ENCODE results near the gene GDPD5.

Gene GDPD5, protein sequence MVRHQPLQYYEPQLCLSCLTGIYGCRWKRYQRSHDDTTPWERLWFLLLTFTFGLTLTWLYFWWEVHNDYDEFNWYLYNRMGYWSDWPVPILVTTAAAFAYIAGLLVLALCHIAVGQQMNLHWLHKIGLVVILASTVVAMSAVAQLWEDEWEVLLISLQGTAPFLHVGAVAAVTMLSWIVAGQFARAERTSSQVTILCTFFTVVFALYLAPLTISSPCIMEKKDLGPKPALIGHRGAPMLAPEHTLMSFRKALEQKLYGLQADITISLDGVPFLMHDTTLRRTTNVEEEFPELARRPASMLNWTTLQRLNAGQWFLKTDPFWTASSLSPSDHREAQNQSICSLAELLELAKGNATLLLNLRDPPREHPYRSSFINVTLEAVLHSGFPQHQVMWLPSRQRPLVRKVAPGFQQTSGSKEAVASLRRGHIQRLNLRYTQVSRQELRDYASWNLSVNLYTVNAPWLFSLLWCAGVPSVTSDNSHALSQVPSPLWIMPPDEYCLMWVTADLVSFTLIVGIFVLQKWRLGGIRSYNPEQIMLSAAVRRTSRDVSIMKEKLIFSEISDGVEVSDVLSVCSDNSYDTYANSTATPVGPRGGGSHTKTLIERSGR

DNA sequence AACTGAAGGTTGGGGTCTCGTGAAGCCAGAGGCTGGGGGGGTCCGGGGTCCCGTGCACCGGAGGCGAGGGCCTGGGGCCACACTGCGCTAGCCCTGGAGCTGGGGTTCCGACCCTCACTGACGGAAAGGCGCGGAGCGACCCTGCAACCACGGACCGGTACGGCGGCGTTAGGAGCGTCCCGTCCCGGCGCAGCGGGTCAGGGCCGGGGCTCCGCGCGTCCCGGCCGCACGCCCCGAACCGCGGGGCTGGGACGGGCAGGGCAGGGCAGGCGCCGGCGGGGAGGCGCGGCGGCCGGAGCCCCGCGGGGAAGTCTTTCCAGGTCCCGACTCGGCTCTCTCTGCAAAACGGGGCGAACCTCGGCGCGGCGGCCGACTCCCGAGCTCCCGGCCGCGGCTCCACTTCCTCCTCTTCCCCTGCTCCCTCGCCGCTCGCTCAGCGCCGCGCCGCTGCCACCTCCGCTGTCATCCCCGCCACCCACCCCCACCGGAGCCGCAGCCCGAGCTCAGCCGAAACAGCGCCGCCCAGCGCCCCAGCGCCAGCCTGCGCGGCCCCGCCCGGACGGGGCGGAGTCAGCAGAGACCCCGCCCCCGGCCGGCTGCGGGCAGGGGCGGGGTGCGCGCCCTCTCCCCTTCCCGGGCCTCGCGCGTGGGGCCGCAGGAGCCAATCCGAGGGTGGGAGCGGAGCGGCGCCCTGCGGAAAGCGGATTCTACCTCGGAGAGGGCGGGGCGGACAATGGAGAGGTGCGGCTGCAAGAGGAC, at the start of gene GDPD5:
GDPD5 (minus strand) TSS at position 509 of the 759 bp plus-strand sequence. CDS start 48,206 bp downstream, outside the sequence.
- DNase-seq (ENCODE audit: low read depth), result peak; percentile 71

DNA sequence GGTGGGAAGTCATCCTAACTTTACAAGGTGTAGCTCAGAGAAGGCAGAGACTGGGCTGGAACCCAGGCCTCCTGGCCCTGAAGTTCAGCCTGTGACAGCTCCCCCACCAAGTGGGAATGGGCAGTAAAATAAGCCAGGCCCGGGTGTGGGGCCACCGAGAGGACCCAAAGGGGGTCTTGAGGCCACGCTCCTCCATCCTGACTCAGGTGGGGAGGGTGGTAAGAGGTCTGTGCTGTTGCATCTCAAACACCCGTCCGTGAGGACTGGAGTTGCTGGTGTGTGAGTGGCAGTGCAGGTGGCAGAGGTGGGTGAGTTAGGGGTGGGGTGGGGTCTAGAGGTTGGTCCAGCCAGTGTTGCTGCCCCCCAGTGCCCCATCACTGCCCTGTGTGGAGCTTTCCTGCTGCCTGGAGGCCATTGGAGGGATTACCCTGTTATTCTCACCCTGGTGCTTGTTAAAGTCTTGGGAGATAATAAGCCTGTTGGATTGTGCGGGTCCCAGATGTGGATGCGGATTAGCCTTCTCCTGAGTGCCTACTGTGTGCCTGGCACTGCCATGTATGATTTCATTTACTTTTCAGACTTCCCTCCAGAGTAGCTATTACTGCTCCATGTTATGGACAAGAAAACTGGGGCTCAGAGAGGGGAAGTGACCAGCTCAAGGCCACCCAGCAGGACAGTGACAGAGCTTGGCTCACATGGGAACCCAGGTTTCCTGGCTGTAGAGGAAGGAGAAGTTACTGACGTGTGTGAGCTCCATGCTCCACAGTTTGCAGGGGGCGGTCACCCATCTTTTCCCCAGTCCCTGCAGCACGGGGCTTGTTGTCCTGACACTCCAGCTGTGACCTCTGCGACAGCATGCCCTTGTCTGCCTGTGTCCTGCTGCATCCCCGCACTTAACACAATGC, 49.2 kb upstream of the GDPD5 start:
- no peak for DNase-seq (ENCODE audit: low read depth)

DNA sequence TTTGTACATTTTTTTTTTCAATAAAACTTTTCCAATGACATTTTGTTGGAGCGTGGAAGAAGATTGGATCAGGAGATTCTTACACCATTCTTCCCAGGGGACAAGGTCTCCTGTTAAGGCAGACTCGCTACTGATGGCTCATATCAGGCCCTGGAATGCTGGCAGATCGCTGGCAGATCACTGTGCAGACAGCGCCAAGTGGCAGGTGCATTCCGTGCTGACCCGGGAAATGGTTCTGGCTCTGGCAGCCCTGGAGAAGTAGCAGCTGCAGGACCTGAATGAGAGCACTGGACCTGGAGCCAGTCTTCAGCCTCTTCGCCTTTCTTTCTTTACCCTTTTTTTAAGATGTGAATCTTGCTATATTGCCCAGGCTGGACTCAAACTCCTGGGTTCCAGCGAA, 47.0 kb upstream of the GDPD5 start:
- no peak for DNase-seq (ENCODE audit: low read depth)

DNA sequence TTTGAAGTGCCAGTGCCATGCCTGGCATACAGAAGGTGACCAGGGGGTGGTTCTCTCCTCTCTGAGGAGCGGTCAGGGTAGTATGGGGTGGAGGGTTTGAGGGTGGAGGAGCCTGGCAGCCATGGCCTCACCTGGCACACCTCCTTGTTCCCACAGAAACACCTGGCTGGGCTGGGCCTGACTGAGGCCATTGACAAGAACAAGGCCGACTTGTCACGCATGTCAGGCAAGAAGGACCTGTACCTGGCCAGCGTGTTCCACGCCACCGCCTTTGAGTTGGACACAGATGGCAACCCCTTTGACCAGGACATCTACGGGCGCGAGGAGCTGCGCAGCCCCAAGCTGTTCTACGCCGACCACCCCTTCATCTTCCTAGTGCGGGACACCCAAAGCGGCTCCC, 45.9 kb upstream of the GDPD5 start:
- DNase-seq (ENCODE audit: low read depth), result no peak

DNA sequence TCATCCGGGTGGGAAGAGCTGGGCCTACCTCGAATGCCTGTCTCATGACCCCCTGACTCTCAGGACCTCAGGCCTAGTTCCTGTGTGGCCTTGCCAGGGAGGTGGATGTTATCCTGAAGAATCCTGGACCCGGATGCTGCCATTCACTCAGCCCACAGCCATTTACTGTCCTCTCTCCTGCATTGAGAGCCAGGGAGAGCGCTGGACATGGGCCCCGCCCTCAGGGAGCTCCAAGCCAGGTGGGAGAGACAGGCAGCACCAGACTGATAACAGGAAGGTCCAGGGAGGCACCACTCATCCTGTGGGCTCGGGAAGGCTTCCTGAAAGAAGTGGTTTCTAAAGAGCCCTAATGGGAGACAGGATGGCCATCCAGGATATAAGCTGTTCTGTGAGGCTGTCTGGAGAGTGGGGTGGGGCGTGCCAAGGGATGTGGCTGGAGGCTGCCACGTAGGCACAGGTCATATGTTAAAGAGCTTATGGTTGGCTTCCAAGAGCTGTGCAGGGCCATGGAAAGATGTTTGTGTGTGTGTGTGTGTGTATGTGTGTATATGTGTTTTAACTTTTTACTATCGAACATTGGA, 44.9 kb upstream of the GDPD5 start:
- no peak for DNase-seq (ENCODE audit: low read depth)

DNA sequence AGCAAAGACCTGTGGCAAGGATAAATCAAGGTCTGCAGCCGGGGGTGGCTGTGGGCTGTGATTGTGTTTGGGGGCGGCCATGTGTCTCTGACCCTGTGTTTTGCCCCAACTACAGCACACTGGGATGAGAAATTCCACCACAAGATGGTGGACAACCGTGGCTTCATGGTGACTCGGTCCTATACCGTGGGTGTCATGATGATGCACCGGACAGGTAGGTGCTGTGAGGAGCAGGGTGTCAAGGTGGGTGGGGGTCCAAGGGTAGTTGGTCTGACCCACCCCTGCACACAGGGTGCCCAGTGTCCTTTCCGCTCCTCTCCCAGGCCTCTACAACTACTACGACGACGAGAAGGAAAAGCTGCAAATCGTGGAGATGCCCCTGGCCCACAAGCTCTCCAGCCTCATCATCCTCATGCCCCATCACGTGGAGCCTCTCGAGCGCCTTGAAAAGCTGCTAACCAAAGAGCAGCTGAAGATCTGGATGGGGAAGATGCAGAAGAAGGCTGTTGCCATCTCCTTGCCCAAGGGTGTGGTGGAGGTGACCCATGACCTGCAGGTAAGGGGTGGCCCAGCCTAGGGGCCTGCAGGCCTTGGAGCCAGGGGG, 43.0 kb upstream of the GDPD5 start:
- no peak for DNase-seq (ENCODE audit: low read depth)

DNA sequence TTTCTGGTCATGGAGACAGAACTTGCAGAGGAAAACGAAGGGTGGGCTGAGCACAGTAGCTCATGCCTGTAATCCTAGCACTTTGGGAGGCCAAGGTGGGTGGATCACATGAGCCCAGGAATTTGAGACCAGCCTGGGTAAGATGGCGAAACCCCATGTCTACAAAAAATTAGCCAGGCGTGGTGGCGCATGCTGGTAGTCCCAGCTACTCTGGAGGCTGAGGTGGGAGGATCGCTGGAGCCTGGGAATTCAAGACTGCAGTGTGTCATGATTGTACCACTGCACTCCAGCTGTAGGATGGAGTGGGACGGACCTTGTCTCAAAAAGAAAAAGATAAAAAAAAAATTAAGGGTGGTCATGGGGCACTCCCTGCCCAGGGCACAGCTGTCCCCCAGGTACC, 42.2 kb upstream of the GDPD5 start:
- DNase-seq (ENCODE audit: low read depth), result no peak

DNA sequence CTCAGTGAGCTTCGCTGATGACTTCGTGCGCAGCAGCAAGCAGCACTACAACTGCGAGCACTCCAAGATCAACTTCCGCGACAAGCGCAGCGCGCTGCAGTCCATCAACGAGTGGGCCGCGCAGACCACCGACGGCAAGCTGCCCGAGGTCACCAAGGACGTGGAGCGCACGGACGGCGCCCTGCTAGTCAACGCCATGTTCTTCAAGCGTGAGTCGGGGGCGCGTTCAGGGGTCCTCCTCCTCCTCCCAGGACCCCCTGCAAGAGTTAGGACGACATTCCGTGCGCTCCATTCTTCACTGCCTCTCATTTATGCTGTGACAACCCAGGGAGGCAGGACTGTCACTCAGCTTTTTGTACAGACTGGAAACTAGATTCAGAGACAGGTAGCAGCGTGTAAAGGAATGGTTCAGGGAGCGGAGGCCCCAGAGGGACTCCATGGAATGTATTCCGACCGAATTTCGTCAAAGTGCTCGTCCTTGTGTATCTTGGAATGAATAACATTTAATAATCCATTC, 41.1 kb upstream of the GDPD5 start:
- DNase-seq (ENCODE audit: low read depth), result no peak

DNA sequence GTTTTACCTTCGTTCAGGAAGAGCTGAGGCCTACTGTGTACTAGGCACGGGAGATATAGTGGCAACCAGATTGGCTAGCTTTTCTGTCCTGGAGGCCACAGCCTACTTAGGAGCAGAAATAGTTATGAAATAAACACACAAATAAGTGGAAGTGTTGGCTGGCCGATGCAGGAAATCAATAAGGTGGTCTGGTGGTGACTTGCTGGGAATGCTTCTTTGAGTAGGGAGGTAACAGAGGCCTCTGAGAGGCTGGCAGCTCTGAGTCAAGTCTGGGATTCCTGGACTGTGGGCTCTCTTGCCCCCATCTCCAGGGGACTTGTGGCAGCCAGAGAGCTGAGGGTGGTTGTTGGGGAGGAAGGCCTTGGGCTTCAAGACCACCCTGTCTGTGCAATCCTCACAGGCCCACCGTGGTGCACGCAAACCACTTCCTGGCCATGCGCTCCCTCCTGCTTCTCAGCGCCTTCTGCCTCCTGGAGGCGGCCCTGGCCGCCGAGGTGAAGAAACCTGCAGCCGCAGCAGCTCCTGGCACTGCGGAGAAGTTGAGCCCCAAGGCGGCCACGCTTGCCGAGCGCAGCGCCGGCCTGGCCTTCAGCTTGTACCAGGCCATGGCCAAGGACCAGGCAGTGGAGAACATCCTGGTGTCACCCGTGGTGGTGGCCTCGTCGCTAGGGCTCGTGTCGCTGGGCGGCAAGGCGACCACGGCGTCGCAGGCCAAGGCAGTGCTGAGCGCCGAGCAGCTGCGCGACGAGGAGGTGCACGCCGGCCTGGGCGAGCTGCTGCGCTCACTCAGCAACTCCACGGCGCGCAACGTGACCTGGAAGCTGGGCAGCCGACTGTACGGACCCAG, 40.4 kb upstream of the GDPD5 start:
- no peak for DNase-seq (ENCODE audit: low read depth)

DNA sequence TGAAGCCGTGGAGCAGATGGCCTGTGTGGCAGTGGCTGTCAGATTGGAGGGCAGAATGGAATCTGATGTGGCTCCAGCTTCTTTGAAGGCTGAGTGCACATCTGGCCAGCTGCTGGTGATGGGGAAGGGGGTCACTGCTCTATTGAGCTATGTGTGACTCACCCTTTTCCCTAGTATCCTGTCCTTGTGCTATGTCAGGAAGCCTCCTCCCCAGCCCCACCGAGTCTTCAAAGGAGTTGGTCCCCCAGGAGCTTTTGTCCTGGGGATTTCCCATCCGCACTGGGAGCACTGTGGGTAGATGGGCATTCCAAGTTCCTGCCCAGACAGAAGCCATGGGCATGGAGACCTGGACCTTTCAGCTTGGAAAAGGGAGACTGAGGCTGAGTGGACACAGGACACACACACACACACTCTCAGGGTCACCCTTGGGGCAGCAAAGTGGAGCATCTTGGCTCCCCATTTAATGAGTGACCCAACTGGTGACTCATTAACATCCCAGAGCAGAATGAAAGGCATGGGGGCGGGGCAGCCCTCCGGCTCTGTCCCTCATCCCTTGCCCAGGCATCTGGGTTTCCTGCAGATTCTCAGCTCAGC, 39.6 kb upstream of the GDPD5 start:
- DNase-seq (ENCODE audit: low read depth), result no peak

DNA sequence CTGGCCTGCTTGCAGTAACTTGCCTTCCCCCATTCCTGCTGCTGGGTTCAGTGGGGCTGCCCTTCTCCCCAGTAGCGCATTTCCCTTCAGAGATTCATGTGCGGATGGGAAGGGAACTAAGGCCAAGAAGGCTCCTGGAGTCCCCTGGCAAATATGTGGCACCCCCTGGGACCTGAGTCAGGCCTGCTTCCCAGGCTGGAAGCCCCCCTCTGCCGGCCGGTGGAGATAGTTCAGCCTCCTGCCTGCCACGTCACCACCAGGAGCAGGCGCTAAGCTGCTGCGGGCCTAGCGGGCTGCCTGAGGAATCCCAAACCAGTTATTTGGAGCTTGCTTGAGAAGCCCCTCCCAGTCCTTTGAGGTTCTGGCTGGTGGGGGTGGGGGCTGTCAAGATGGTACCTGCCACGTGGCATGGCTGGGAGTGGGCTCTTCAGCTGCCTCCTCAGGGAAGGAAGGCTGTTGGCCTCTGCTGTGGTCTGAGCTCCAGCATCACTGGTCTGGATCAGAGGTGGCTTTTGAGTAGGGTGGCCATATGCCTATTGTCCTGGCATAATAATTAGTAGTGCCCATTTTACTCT, 38.3 kb upstream of the GDPD5 start:
- no peak for DNase-seq (ENCODE audit: low read depth)

DNA sequence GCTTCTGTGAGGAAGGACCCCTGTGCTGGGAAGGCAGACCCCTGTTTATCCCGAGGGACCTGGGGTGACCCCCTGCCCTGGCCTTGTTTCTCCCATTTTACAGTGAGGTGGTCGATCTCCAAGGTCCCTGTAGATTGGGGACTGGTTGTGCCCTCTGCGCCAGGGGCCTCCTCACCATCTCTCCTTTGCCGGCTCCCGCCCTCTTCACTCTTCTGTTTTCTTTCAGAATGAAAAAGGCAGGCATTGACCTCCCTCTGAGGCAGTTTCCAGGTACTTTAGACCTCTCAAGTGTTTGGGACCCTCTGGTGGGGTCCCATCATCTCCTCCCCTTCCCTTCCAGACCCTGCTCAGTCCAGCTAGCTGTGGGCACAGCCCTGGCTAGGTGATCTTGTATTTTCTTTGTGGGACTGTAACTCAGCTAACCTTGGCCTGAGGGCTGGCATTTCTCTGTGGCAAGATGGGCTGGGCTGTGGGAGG, 37.8 kb upstream of the GDPD5 start:
- no peak for DNase-seq (ENCODE audit: low read depth)

DNA sequence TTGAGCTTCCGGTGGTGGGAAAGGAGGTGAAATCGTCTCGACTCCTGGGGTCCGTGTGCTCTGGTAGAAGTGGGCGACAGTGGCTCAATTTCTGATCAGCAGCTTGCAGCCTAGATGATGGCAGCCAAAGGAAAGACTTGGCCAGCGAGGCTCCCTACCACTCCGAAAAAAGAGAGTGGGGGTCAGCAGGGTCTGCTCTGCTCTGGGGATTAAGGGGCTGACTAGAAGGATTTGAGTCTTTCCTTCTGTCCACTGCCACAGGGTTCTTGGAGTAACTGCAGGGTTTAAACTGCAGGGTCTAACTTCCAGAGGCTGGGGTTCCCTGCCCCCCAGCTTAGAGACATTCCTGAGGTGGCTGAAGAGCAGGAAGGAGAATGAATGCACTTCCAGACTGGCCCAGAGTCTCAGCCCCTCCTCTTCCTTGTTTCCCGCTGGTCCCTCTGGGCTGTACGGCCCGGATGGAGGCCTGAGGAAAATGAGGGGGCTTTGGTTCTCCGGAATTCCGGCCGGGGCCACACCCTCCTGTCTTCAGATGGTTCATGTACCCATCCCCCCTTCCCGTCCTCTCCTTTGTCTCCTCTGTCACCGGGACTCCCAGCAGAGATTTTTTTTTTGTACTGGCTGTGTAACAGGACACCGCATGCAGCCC, 37.2 kb upstream of the GDPD5 start:
- no peak for DNase-seq (ENCODE audit: low read depth)

DNA sequence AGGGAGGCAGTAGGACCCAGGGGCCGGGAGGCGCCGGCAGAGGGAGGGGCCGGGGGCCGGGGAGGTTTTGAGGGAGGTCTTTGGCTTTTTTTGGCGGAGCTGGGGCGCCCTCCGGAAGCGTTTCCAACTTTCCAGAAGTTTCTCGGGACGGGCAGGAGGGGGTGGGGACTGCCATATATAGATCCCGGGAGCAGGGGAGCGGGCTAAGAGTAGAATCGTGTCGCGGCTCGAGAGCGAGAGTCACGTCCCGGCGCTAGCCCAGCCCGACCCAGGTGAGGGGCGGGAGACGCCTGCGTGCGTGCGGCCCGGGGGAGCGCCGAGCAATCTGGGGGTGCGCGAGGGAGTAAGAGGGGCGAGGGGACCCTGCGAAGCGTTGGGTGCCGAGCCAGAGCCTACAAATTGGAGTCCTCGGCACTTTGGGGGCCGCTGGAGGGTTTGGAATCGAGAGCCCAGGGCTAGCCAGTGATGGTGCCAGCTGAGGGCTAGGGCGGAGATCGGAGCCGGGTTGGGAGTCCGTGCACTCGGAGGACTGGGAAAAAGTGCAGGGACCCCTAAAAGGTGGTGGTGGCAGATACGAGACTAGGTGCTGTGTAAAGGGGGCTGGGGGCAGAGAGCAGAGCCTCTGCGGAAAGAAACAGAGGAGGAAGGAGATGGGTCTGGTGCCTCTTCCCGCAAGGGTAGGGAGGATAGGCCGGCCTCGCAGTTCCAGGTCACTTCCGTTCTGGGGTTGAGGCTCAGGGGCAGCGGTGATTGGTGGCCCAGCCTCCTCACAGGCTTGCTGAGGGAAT, 36.5 kb upstream of the GDPD5 start, which contains the start of gene SERPINH1:
SERPINH1 (plus strand) TSS at position 206 of the 788 bp plus-strand sequence. CDS start 4,097 bp downstream, outside the sequence.
- peak; percentile 29 for DNase-seq (ENCODE audit: low read depth)

DNA sequence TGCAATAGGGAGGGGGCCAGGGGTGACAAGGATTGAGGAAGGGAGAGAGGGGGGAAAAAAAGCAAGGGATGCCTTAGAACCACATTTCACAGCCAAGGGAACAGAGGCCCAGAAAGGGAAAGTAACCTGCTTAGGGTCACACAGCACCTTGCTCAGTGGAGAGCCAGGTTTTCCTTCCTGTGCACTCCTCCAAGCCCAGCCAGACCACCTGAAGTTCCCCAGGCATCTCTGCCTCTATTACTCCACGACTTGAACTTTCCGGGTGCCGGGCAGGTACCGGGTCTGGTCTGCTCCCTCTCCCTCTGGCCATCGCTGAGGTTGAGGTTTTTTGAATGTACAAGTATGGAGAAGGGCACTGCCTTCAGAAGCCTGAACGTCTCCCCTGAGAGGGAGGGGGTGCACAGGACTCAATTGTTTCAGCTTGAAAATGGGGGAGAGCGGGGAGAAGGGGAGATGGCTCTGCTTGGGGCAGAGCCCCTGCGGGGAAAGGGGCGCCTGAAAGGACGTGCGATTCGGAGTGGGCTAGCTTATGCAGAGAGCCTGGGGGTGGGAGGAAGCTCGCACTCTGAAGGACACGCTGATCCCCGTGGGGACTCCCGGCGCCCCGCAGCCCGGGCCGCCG, 35.8 kb upstream of the GDPD5 start:
- DNase-seq (ENCODE audit: low read depth), result no peak

DNA sequence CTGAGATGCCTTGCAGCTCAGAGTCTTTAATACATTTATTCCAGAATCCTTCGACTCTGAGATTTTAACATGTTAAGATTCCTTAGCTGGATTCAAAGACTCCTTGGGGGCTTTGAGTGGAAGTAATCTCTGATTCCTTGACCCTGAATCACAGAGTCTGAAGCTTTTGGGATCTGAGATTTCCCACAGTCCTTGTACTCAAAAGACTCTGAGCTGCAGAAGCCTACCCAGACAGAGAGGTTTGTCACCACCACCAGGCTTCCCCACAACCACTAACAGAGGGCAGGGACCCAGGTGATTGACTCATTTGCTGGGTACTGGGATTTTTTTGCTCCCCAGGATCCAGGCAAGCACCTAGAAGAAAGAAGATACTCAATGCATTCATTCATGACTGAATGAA, 34.9 kb upstream of the GDPD5 start:
- no peak for DNase-seq (ENCODE audit: low read depth)
